Left renal cortex interstitium (tissue), 4 donors: ENCODE measurements around the gene MEX3D. TPM values are rescaled to one million over a fixed set of nuclear protein-coding genes. Genes with fewer than 3 reads are reported as not detected.
"Not testable (repeated sequence)": the region's sequence is repeated elsewhere in the genome, so short reads cannot be mapped to it uniquely, and the experiment has no call there.

Experiments
- DNase-seq, 4 donors: peaks; one replicate each; pipeline ENCODE4 v3.0.0-alpha.2; 2013; ENCODE audit warnings: low read depth in 4 of 4, low spot score in 2 of 4, missing footprints in 1 of 4
- polyA plus RNA-seq, 4 donors: library from polyadenylated mRNA; unstranded; fragments of 120-200 nt; gene quantifications; one replicate each; pipeline ENCODE4 v1.2.1, GENCODE V29; 2013; ENCODE audit not compliant: insufficient read length in 4 of 4

MEX3D gene
- polyA plus RNA-seq, 4 donors = 17.8 to 45.1 (median 32.6) TPM

GRCh38 chr19:1551068-1552040 is 16.8 kb downstream of the MEX3D start:
- DNase-seq = no peak

DNA sequence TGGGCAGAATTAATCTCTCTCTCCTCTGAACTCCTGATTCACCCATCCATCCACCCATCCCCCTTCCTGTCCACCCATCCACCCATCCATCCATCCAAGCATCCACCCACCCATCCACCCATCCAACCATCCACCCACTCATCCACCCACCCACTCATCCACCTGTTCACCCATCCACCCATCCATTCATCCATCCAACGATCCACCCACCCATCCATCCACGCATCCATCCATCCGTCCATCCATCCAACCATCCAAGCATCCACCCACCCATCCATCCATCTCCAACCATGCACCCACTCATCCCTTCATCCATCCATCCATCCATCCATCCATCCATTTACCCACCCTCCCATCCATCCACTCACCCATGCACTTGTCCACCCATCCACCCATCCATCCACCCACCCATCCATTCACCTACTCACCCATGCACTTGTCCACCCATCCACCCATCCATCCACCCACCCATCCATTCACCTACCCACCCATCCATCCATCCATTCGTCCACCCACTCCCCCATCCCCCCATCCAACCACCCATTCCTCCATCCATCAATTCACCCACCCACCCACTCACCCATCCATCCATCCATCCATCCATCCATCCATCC is 18.7 kb downstream of the MEX3D start:
- no peak for DNase-seq

- no peak for DNase-seq
Observed at GRCh38 chr19:1540365-1540925, 27.7 kb downstream of the MEX3D start.

DNA sequence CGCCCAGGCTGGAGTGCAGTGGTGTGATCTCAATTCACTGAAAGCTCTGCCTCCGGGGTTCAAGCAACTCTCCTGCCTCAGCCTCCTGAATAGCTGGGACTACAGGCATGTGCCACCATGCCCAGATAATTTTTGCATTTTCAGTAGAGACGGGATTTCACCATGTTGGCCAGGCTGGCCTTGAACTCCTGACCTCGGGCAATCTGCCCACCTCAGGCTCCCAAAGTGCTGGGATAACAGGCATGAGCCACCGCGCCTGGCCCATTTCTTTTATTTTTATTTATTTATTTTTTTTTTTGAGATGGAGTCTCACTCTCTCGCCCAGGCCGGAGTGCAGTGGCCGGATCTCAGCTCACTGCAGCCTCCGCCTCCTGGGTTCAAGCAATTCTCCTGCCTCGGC is 28.4 kb downstream of the MEX3D start:
- not testable (repeated sequence) for DNase-seq

DNA sequence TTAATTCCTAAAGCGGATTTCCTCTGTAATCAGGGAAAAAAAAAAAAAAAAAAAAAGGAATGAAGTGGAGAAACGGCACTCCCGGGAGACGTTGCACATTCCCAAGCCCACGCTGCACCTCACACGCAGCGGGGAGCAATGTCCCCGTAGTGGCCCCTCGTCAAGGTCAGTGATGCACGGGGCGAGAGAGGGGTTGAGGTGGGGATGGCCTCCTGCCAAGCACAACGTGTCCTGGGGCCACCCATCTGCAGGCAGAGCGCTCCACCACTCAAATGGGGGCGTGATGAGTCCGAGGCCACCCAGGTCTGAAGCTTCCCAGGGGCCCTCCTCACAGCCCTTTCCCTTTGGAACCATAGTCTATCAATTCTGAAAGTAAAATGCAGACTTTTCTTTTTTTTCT is 29.1 kb downstream of the MEX3D start:
- no peak for DNase-seq

GRCh38 chr19:1535699-1536098 is 32.4 kb downstream of the MEX3D start:
- DNase-seq = not testable (repeated sequence)

DNA sequence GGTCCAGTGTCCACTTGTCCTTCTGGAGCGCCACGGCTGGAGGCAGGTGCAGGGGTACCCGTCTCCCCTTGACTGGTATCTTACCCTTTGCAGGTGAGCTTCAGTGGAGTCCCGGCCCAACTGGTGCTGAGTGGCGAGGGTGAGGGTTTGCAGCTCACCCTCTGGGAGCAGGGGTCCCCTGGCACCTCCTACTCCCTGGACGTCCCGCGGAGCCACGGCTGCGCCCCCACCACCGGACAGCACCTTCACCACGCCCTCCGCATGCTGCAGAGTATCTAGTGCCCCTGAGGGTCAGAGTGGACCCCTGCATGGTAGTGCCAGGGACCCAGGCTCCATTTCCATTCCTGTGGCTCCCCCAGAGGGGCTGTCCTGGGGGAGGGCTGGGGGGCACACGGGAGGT is 33.2 kb downstream of the MEX3D start:
- DNase-seq = no peak

DNA sequence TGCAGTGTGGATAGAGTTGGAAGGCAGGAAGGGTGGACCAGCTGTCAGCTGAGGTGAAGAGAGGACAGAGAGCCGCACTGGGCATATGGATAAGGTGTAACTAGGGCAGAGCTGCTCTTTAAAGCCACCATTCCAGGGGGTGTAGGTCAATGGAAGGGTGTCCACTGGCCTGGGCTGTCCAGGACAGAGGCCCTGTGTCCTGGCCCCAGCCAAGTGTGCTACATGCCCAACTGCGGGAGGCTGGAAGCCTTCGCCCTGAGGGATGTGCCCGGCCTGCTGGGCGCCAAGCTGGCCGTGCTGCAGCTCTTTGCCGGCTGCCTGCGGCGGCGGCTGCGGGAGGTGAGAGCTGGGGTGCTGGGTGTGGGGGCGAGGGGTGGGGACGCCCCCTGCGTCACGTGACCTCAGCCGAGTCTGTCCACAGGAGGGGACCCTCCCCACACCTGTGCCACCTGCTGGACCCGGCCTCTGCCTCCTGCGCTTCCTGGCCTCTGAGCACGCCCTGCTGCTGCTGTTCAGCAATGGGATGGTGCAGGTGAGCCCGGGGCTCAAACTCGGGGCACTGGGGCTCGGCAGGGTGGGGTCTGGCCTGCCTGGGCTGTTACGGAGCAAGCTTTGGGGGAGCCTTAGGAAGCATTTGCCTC is 34.5 kb downstream of the MEX3D start:
- DNase-seq = no peak

GRCh38 chr19:1532003-1532402 is 36.1 kb downstream of the MEX3D start:
- no peak for DNase-seq

- DNase-seq = no peak
Observed at GRCh38 chr19:1531587-1531986, 36.5 kb downstream of the MEX3D start.

GRCh38 chr19:1530856-1531255 is 37.3 kb downstream of the MEX3D start:
- DNase-seq = not testable (repeated sequence)

DNA sequence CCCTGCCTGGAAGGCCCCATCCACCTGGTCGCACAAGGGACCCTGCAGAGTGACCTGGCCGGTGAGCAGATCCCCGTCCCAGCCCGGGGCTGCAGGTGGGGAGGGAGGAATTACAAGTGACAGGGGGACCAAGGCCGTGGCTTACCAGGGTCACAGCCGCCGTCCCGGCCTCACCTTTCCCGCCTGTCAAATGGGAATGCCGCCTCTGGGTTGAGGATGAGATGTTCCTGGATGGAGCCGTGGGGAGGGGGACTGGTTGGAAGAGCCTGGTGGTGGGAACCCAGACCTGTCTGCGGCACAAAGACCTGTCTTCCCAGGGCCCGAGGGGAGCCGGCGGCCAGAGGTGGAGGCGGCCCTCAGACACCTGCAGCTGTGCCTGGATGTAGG is 38.7 kb downstream of the MEX3D start:
- no peak for DNase-seq

DNA sequence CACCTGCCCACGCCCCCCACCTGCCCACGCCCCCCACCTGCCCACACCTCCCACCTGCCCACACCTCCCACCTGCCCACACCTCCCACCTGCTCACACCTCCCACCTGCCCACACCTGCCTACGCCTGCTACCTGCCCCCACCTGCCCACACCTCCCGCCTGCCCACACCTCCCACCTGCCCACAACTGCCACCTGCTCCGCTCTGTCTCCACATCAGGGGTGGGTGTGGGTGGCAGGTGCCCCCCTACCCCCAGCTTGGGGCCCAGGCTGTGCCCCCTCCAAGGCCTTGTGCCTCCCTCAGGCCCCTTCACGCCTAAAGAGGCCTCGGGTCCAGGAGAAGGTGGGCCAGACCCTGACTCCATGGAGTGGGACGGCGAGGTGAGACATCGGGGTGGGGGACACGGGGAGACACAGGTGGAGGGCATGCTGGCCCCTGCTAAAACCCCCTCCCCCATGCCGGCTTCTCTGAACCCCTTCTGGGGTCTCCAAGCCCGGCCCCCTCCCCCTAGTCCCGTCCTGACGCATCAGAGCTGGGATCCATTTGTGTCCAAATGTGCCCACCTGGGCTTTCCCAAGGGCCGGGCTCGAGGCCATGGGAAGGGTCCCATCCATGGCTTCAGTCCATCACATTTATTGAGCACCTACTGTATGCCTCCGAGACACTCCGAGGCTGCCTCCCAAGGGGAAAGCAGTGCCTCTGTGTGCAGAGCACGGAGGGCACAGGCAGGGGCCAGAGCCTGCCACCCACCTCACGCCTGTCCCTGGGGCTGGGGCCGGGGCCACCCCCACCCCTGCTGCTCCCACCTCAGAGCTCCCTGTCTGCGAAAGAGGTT is 39.3 kb downstream of the MEX3D start:
- DNase-seq = no peak

- no peak for DNase-seq
Observed at GRCh38 chr19:1527650-1528309, 40.3 kb downstream of the MEX3D start.

- DNase-seq = no peak
Observed at GRCh38 chr19:1526979-1527649, 41.0 kb downstream of the MEX3D start.

DNA sequence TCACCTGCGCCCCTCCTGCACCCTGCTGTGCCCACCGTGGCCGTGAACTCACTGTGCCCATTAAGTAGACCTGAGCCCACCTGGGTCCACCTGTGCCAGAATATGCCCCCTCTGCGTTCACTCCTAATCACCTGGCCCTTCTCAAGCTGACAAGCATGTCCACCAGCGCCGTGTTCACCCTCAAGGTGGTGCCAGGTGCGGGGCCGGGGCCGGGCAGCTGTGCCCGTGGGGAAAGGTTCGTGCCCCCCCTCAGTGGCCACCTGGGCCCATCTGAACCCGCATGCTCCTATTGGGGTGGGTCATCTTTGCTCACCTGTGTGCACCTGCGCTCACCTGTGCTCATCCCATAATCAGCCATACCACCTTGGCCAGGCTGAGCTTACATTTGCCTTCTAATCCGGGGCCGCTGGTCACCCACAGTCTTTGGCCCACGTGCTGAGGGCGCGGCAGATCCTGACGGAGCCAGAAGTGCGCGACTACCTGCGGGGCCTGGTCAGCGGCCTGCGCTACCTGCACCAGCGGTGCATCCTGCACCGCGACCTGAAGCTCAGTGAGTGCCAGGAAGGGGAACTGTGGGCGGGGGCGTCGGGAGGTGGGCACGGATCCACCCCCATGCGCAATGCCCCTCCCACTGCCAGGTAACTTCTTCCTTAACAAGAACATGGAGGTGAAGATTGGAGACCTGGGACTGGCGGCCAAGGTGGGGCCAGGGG is 41.9 kb downstream of the MEX3D start:
- no peak for DNase-seq

DNA sequence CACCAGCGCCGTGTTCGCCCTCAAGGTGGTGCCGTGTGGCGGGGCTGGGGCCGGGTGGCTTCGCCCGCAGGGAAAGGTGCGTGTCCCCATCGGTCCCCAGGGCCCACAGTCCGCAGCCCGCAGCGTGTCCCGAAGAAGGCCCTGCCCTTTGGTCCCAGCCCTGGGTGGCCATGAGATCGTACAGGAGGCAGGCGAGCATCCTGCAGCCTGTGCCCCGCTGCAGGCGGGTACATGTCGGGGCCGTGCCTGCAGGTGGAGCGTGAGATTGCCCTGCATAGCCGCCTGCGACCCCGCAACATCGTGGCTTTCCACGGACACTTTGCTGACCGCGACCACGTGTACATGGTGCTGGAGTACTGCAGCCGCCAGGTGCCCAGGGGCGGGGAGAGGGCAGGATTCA is 42.8 kb downstream of the MEX3D start:
- no peak for DNase-seq

GRCh38 chr19:1524972-1525325 is 43.2 kb downstream of the MEX3D start:
- DNase-seq = no peak
